HG03039 (cell line): ENCODE results near the gene CIITA.
"Not testable (repeated sequence)": the region's sequence is repeated elsewhere in the genome, so short reads cannot be mapped to it uniquely, and the experiment has no call there.

Source experiments
- ATAC-seq: cut with Tn5 transposase; IDR thresholded peaks from one replicate; pipeline ENCODE4 v1.9.1; 2021; ENCODE audit warnings: mild to moderate bottlenecking, moderate library complexity; ENCODE audit not compliant: unreplicated experiment

The CIITA gene, protein sequence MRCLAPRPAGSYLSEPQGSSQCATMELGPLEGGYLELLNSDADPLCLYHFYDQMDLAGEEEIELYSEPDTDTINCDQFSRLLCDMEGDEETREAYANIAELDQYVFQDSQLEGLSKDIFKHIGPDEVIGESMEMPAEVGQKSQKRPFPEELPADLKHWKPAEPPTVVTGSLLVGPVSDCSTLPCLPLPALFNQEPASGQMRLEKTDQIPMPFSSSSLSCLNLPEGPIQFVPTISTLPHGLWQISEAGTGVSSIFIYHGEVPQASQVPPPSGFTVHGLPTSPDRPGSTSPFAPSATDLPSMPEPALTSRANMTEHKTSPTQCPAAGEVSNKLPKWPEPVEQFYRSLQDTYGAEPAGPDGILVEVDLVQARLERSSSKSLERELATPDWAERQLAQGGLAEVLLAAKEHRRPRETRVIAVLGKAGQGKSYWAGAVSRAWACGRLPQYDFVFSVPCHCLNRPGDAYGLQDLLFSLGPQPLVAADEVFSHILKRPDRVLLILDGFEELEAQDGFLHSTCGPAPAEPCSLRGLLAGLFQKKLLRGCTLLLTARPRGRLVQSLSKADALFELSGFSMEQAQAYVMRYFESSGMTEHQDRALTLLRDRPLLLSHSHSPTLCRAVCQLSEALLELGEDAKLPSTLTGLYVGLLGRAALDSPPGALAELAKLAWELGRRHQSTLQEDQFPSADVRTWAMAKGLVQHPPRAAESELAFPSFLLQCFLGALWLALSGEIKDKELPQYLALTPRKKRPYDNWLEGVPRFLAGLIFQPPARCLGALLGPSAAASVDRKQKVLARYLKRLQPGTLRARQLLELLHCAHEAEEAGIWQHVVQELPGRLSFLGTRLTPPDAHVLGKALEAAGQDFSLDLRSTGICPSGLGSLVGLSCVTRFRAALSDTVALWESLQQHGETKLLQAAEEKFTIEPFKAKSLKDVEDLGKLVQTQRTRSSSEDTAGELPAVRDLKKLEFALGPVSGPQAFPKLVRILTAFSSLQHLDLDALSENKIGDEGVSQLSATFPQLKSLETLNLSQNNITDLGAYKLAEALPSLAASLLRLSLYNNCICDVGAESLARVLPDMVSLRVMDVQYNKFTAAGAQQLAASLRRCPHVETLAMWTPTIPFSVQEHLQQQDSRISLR

GRCh38 chr16:10876799-10877341 lies at the start of gene CIITA:
Gene CIITA, plus strand, starts transcription at chr16:10877202. Its CDS starts 129 bp downstream, at chr16:10877331.
- ATAC-seq: peak; percentile 40

- ATAC-seq: no peak
Measured at GRCh38 chr16:10827691-10828341, 49.2 kb upstream of the CIITA start.

GRCh38 chr16:10828851-10829366 lies 48.1 kb upstream of the CIITA start:
- ATAC-seq: no peak

- ATAC-seq: not testable (repeated sequence)
Measured at GRCh38 chr16:10829390-10830098, 47.5 kb upstream of the CIITA start.

DNA sequence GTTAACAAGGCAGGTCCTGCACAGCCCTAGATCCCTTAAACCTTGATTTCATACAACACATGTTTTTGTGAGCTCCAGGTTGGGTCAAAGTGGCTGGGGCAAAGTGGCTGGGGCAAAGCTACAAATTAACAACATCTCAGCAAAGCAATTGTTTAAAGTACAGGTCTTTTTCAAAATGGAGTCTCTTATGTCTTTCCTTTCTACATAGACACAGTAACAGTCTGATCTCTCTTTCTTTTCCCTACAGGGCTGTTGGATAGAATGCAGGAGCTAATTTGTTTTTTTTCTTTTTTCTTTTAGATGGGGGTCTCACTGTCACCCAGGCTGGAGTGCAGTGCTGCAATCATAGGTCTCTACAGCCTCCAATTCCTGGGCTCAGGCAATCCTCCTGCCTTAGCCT lies 46.8 kb upstream of the CIITA start:
- ATAC-seq: not testable (repeated sequence)

GRCh38 chr16:10831894-10832886 lies 44.8 kb upstream of the CIITA start:
- no peak for ATAC-seq

DNA sequence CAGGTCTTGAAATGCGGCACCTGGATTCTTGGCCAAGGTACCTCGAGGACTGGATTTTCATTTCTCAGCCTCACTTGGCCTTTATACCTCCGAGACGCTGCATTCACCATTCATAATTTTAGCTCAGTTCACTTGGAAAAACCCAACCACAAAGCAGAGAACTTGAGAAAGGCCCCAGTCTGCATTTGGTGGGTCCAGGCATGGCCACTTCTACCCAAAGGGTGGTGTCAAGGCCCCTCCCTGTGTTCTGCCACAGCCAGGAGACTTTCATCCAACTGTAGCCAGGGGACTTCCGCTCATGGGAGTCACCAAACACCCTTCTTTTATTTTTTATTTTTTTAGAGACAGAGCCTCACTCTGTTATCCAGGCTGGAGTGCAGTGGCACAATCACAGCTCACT lies 43.7 kb upstream of the CIITA start:
- ATAC-seq: no peak

DNA sequence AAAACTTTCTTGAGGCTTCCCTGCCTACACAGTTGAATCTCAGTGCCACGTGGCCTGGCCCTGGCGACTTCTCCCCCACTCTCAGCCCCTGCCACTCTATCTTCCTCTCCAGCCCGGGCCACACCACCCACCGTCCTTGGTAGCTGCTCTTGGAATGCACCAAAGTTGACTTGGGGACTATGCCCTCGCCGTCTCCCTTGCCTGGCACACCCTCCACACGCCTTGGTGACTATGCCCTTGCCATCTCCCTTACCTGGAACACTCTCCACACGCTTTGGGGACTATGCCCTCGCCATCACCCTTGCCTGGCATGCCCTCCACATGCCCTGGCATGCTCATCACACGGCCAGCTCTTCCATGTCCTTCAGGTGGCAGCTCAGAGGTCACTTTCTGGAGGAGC lies 42.9 kb upstream of the CIITA start:
- ATAC-seq: no peak

DNA sequence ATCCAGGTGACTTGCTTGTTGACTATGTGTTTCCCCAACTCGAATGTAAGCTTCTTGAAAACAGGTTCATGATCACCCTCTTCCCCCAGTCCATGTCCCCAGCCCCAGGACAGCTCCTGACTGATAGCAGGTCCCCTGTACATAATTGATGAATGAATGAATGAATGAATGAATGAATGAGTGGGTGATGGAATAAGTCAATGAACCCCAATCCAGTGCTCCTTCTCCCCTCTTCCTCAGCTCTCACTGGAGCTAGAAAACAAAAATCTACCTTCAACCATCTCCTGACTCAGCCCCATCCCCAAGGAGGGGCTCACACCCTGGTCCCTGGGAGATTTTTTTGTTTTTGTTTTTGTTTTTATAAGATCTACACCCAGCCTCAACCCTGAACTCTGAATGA lies 42.2 kb upstream of the CIITA start:
- no peak for ATAC-seq

DNA sequence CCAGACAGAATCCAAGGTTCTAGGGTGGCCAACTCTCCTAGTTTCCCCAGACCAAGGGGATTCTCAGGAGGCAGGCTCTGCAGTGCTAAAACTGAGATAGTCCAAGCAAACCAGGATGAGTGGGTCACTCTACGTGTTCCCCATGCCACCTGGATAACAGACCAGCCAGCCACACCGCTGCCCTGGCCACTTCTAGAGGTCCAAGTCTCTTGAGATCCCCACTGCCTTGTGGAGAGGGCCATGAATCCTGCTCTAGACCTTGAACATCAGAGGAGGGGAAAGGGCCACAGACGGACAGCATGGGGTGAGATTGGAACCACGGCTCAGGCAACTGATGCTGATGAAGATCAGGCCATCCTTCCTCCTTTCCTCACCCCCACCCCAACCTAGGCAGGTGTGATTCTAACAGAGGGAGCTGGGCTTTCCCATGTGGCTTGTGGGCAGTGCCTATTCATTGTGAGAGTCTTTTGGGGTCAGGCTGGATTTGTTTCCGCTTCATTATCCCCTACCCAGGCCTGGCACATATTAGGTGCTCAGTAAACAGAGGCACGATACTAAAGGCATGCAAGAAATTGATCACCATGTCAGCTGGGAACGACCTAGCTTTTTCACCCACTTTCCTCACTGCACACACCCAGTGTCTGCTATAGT lies 41.6 kb upstream of the CIITA start:
- no peak for ATAC-seq

GRCh38 chr16:10836174-10836853 lies 40.7 kb upstream of the CIITA start:
- no peak for ATAC-seq

- ATAC-seq: no peak
Measured at GRCh38 chr16:10838621-10839278, 38.3 kb upstream of the CIITA start.

DNA sequence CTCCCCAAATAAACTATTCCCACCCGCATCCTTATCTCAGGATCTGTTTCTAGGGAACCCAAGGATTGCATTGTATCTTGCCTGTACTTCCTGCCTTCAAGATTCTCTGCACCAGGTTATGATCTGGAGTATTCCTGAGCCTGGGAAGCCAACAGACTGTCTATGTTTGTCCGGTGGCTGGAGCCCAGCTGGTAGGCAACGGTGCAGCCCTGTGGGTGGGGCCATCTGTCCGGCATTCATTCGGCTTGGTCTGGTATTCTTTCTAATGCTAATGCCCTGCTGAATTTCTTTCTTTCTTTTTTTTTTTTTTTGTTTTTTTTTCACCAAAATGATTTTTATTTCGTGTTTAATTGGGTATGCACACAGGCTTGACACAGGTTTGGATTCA lies 37.7 kb upstream of the CIITA start:
- ATAC-seq: no peak

DNA sequence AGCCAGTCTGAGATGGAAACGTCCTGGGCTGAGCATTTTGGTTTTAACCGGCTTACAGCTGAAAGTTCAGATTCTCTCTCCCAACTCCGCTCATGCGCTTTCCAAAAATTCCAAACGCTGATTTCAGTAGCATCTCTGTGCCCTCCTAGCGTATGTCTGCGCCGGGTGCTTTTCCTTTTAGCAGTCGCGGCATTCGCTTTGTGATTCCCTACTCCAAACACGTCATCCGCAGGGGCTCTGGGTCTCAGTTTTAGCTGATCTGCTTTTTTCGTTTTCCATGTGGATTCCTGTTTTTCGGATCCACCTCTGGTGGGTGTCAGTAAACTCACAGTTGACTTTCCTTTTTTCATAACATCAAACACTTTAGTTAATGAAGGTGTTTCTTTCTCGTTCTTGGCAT lies 36.3 kb upstream of the CIITA start:
- no peak for ATAC-seq

DNA sequence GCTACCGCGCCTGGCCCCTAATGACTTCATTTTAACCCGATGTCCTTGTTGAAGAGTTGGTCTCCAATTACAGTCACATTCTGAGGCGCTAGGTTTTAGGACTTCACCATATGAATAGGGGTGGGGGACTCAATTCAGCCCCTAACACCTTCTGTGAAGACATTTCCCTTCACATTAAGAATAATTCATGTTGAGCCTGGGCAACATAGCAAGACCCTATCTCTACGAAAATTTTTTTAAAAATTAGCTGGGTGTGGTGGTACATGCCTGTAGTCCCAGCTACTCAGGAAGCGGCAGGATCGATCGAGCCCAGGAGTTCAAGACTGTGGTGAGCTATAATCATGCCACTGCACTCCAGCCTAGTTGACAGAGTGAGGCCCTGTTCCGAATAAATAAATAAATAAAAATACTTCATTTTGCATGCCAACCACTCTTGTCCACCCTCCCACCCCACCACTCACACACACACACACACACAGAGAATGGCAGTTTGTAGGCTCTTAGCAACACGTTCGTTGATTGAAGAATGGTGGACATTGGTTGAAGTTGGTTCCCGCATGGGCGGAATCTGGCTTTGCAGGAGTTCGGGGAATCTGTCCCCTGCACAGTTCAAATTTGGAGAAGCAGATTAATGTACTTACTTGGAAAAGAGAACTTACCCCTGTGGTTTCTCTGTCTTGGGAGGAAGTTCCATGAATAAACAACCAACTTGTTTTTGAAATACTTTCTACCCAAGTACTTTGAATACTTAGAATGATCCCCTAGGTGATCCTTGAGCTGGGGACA lies 30.6 kb upstream of the CIITA start:
- ATAC-seq: no peak

- no peak for ATAC-seq
Measured at GRCh38 chr16:10847176-10847575, 29.8 kb upstream of the CIITA start.
